ENCODE results near the gene TMEM185A. TPM values are rescaled to one million over a fixed set of nuclear protein-coding genes. Genes with fewer than 3 reads are reported as not detected.
"Not testable (repeated sequence)": the region's sequence is repeated elsewhere in the genome, so short reads cannot be mapped to it uniquely, and the experiment has no call there.

Gene TMEM185A
- total and polyA plus RNA-seq, 3 experiments from 2014 or later = 20.0 to 29.2 (median 29.1) TPM

DNA sequence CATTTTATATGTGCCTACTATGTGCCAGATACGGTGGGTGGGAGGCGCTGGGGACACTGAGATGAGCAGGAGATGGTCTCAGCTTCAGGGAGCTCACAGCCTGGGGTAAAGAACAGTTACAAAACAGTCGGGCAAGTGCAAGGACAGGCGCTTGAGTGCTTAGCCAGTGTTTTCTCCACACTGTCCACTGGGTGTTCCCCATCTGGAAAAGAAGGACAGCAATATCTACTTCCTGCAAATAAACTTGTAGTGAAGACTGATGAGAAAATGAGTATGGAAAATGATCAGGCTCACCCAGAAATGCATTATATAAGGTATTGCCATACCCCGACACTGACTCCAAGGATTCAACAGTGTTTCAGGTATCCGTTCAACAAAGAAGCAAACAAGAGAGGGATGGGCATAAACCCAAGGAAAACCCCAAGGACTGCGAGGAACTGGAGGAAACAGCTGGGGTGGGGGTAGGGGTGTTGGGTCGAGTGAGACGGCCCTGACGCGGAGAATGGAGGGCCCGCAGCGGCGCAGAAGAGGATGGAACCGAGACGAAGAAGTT is 835 bp downstream of the TMEM185A start:
- ChIA-PET CTCF (no interaction called here), POLR2A (no interaction called here)
- H3K36me3 Mint-ChIP-seq = peaks cover 0 to 3% (median 0%) of the 10 kb centered on the region in 3 donors
- H3K9me3 Mint-ChIP-seq = no peaks in the 10 kb centered on the region
- peaks cover 3 to 4% of the 10 kb centered on the region in 2 donors for H3K27me3 Mint-ChIP-seq
- peak overlapping the region; percentile 38 to 95 (median 86) for H3K27ac Mint-ChIP-seq
- peaks cover 20% of the 10 kb centered on the region for H3K4me1 ChIP-seq (ENCODE audit: insufficient read depth, low read length)
- no peaks in the 10 kb centered on the region for H3K36me3 ChIP-seq (ENCODE audit: insufficient read depth, low read length)
- DNase-seq = no peak
- H3K27me3 ChIP-seq (ENCODE audit: insufficient read depth, low read length, poor library complexity, severe bottlenecking) = no peaks in the 10 kb centered on the region
- no peaks in the 10 kb centered on the region for H3K9me3 ChIP-seq (ENCODE audit: low read length)
- peak overlapping the region; percentile 16 for H3K27ac ChIP-seq (ENCODE audit: low read depth, low read length)
- H3K4me3 ChIP-seq (ENCODE audit: low read length) = peak overlapping the region; percentile 66
- peaks cover 35 to 55% (median 46%) of the 10 kb centered on the region in 3 donors for H3K4me1 Mint-ChIP-seq
- peak overlapping the region; percentile 90 to 98 (median 92) for H3K4me3 Mint-ChIP-seq

GRCh38 chrX:149629730-149630387 is 1.7 kb downstream of the TMEM185A start:
- Mint-ChIP-seq H3K27ac (peak overlapping the region in 5 of 8 donors; percentile 0 to 87 (median 13)), H3K4me1 (peaks cover 37 to 64% (median 55%) of the 10 kb centered on the region in 3 donors), H3K4me3 (peak overlapping the region; percentile 90 to 98 (median 92)), H3K9me3 (no peaks in the 10 kb centered on the region), H3K27me3 (peaks cover 0 to 3% of the 10 kb centered on the region in 2 donors), H3K36me3 (peaks cover 0 to 3% (median 0%) of the 10 kb centered on the region in 3 donors)
- no peaks in the 10 kb centered on the region for H3K9me3 ChIP-seq (ENCODE audit: low read length)
- DNase-seq = no peak
- CTCF ChIA-PET = no interaction called here
- no peak overlapping the region for H3K4me3 ChIP-seq (ENCODE audit: low read length)
- H3K27ac ChIP-seq (ENCODE audit: low read depth, low read length) = no peak overlapping the region
- POLR2A ChIA-PET = no interaction called here
- H3K4me1 ChIP-seq (ENCODE audit: insufficient read depth, low read length) = peaks cover 20% of the 10 kb centered on the region
- H3K36me3 ChIP-seq (ENCODE audit: insufficient read depth, low read length) = no peaks in the 10 kb centered on the region
- no peaks in the 10 kb centered on the region for H3K27me3 ChIP-seq (ENCODE audit: insufficient read depth, low read length, poor library complexity, severe bottlenecking)

DNA sequence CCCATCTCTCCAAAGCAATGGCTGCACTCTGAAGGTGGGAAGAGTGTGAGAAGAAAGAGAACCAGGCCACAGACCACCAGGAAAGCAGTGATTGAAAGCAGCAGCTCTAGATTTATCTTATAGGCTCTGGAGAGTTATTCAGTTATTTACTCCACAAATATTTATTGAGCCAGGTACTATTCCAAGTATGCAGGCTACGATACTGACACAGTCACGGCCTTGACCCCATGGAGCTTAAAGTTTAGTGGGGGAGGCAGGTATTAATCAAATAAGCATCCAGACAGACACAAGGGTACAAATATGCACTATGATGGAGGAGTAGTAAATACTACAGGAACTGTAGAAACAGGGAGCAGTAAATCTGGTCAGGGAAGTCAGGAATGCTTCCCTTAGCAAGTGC is 2.8 kb downstream of the TMEM185A start:
- Histone ChIP-seq H3K36me3 (ENCODE audit: insufficient read depth, low read length) (no peaks in the 10 kb centered on the region), H3K27me3 (ENCODE audit: insufficient read depth, low read length, poor library complexity, severe bottlenecking) (no peaks in the 10 kb centered on the region), H3K4me1 (ENCODE audit: insufficient read depth, low read length) (peaks cover 20% of the 10 kb centered on the region), H3K9me3 (ENCODE audit: low read length) (no peaks in the 10 kb centered on the region), H3K4me3 (ENCODE audit: low read length) (no peak overlapping the region), H3K27ac (ENCODE audit: low read depth, low read length) (no peak overlapping the region)
- Mint-ChIP-seq H3K9me3 (no peaks in the 10 kb centered on the region), H3K4me3 (peak overlapping the region in 3 of 7 donors; percentile 11 to 48 (median 11)), H3K27me3 (peaks cover 0 to 4% of the 10 kb centered on the region in 2 donors), H3K36me3 (peaks cover 0 to 3% (median 0%) of the 10 kb centered on the region in 3 donors), H3K4me1 (peaks cover 37 to 74% (median 56%) of the 10 kb centered on the region in 3 donors), H3K27ac (peak overlapping the region in 3 of 8 donors; percentile 65 to 87 (median 71))
- ChIA-PET POLR2A (no interaction called here), CTCF (no interaction called here)
- DNase-seq = no peak

GRCh38 chrX:149628280-149628679 is 3.3 kb downstream of the TMEM185A start:
- H3K4me3 Mint-ChIP-seq = peak overlapping the region in 2 of 7 donors; percentile 11 to 48
- H3K36me3 Mint-ChIP-seq = peaks cover 0 to 3% (median 0%) of the 10 kb centered on the region in 3 donors
- ChIA-PET CTCF (no interaction called here), POLR2A (no interaction called here)
- H3K9me3 ChIP-seq (ENCODE audit: low read length) = no peaks in the 10 kb centered on the region
- no peaks in the 10 kb centered on the region for H3K9me3 Mint-ChIP-seq
- DNase-seq = no peak
- H3K36me3 ChIP-seq (ENCODE audit: insufficient read depth, low read length) = no peaks in the 10 kb centered on the region
- peak overlapping the region in 2 of 8 donors; percentile 24 to 87 for H3K27ac Mint-ChIP-seq
- peaks cover 20% of the 10 kb centered on the region for H3K4me1 ChIP-seq (ENCODE audit: insufficient read depth, low read length)
- H3K4me3 ChIP-seq (ENCODE audit: low read length) = no peak overlapping the region
- H3K4me1 Mint-ChIP-seq = peaks cover 38 to 75% (median 57%) of the 10 kb centered on the region in 3 donors
- H3K27me3 ChIP-seq (ENCODE audit: insufficient read depth, low read length, poor library complexity, severe bottlenecking) = no peaks in the 10 kb centered on the region
- peaks cover 0 to 4% of the 10 kb centered on the region in 2 donors for H3K27me3 Mint-ChIP-seq
- no peak overlapping the region for H3K27ac ChIP-seq (ENCODE audit: low read depth, low read length)

DNA sequence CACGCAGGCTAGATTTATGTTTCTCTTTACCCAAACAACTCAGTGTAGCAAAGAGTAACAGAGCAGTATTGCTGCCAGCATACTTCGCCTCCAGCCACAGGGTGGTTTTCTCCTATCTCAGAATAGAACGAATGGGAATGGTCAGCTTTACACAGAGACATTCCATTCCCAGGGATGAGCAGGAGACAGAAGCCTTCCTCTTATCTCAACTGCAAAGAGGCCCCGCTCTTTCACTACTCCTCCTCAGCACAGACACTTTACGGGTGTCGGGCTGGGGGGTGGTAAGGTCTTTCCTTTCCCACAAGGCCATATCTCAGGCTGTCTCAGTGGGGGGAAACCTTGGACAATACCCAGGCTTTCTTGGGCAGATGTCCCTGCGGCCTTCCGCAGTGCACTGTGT is 4.8 kb downstream of the TMEM185A start:
- H3K4me3 Mint-ChIP-seq; H3K4me3 ChIP-seq (ENCODE audit: low read length); H3K36me3 ChIP-seq (ENCODE audit: insufficient read depth, low read length); H3K9me3 Mint-ChIP-seq; H3K9me3 ChIP-seq (ENCODE audit: low read length); H3K36me3 Mint-ChIP-seq; H3K27me3 Mint-ChIP-seq; POLR2A ChIA-PET; CTCF ChIA-PET; H3K27ac Mint-ChIP-seq; H3K27me3 ChIP-seq (ENCODE audit: insufficient read depth, low read length, poor library complexity, severe bottlenecking); DNase-seq; H3K27ac ChIP-seq (ENCODE audit: low read depth, low read length): not testable (repeated sequence)
- H3K4me1 ChIP-seq (ENCODE audit: insufficient read depth, low read length) = peaks cover 16% of the 10 kb centered on the region
- peaks cover 38 to 80% (median 57%) of the 10 kb centered on the region in 3 donors for H3K4me1 Mint-ChIP-seq

- H3K4me3 Mint-ChIP-seq; H3K27me3 Mint-ChIP-seq; H3K27me3 ChIP-seq (ENCODE audit: insufficient read depth, low read length, poor library complexity, severe bottlenecking); POLR2A ChIA-PET; DNase-seq; H3K27ac Mint-ChIP-seq; H3K36me3 Mint-ChIP-seq; H3K4me3 ChIP-seq (ENCODE audit: low read length); CTCF ChIA-PET; H3K9me3 Mint-ChIP-seq; H3K9me3 ChIP-seq (ENCODE audit: low read length); H3K4me1 ChIP-seq (ENCODE audit: insufficient read depth, low read length); H3K27ac ChIP-seq (ENCODE audit: low read depth, low read length); H3K36me3 ChIP-seq (ENCODE audit: insufficient read depth, low read length): not testable (repeated sequence)
- H3K4me1 Mint-ChIP-seq = peaks cover 5 to 57% (median 11%) of the 10 kb centered on the region in 3 donors
These were observed 11.9 kb downstream of the TMEM185A start for GRCh38 chrX:149619662-149620061.

GRCh38 chrX:149618871-149619270 is 12.7 kb downstream of the TMEM185A start:
- Histone ChIP-seq H3K27me3 (ENCODE audit: insufficient read depth, low read length, poor library complexity, severe bottlenecking) (no peaks in the 10 kb centered on the region), H3K36me3 (ENCODE audit: insufficient read depth, low read length) (no peaks in the 10 kb centered on the region), H3K4me1 (ENCODE audit: insufficient read depth, low read length) (no peaks in the 10 kb centered on the region), H3K9me3 (ENCODE audit: low read length) (no peaks in the 10 kb centered on the region), H3K27ac (ENCODE audit: low read depth, low read length) (no peak overlapping the region), H3K4me3 (ENCODE audit: low read length) (no peak overlapping the region)
- Mint-ChIP-seq H3K9me3 (no peaks in the 10 kb centered on the region), H3K4me3 (no peak overlapping the region), H3K27ac (no peak overlapping the region), H3K36me3 (no peaks in the 10 kb centered on the region), H3K4me1 (peaks cover 5 to 58% (median 14%) of the 10 kb centered on the region in 3 donors), H3K27me3 (peaks cover 0 to 2% of the 10 kb centered on the region in 2 donors)
- DNase-seq = no peak
- ChIA-PET POLR2A (no interaction called here), CTCF (no interaction called here)

- Mint-ChIP-seq H3K36me3 (peaks cover 0 to 22% (median 1%) of the 10 kb centered on the region in 3 donors), H3K4me1 (peaks cover 4 to 45% (median 8%) of the 10 kb centered on the region in 3 donors), H3K9me3 (no peaks in the 10 kb centered on the region), H3K4me3 (no peak overlapping the region), H3K27me3 (no peaks in the 10 kb centered on the region), H3K27ac (peak overlapping the region in 1 of 8 donors; percentile 58)
- ChIA-PET POLR2A (no interaction called here), CTCF (no interaction called here)
- DNase-seq = no peak
- no peak overlapping the region for H3K4me3 ChIP-seq (ENCODE audit: low read length)
- H3K27me3 ChIP-seq (ENCODE audit: insufficient read depth, low read length, poor library complexity, severe bottlenecking) = no peaks in the 10 kb centered on the region
- H3K9me3 ChIP-seq (ENCODE audit: low read length) = no peaks in the 10 kb centered on the region
- H3K27ac ChIP-seq (ENCODE audit: low read depth, low read length) = no peak overlapping the region
- H3K36me3 ChIP-seq (ENCODE audit: insufficient read depth, low read length) = no peaks in the 10 kb centered on the region
- H3K4me1 ChIP-seq (ENCODE audit: insufficient read depth, low read length) = no peaks in the 10 kb centered on the region
These were observed 19.9 kb downstream of the TMEM185A start for GRCh38 chrX:149611623-149612175.
